Measurements from ENCODE around the gene LGALS16.

DNA sequence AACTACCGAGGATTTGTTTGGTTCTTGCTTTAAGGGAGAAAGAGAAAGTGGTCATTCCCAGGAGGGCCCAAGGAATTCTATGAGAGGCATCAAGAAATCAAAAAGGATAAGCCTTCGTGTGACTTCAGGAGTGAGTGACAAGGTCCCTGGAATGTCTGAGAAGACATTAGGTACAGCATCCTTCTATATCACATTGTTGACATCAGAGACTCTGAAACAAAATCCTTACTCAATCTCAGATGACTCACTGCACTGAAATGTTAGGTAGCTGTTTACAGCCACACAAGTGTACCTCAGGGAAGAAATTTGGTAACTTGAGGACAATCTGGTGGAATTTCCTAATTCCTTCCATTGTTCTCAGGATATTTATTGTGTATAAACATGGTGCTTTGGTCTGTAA lies 40.7 kb downstream of the LGALS16 start:
- TF ChIP-seq, protein P1, sequence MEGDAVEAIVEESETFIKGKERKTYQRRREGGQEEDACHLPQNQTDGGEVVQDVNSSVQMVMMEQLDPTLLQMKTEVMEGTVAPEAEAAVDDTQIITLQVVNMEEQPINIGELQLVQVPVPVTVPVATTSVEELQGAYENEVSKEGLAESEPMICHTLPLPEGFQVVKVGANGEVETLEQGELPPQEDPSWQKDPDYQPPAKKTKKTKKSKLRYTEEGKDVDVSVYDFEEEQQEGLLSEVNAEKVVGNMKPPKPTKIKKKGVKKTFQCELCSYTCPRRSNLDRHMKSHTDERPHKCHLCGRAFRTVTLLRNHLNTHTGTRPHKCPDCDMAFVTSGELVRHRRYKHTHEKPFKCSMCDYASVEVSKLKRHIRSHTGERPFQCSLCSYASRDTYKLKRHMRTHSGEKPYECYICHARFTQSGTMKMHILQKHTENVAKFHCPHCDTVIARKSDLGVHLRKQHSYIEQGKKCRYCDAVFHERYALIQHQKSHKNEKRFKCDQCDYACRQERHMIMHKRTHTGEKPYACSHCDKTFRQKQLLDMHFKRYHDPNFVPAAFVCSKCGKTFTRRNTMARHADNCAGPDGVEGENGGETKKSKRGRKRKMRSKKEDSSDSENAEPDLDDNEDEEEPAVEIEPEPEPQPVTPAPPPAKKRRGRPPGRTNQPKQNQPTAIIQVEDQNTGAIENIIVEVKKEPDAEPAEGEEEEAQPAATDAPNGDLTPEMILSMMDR (IDR thresholded peaks at IDR 0.05; ENCODE audit: poor library complexity, severe bottlenecking), result no peak
- TF ChIP-seq EZH2 (IDR thresholded peaks at IDR 0.05; ENCODE audit: borderline replicate concordance, insufficient read depth, low read length, poor library complexity, severe bottlenecking), result no peak
- no peak for TF ChIP-seq TAF1 (IDR thresholded peaks at IDR 0.05; ENCODE audit: low read depth)
- no peak for TF ChIP-seq POLR2AphosphoS5 (IDR thresholded peaks at IDR 0.05)
- TF ChIP-seq MXI1 (conservative IDR thresholded peaks at IDR 0.05; ENCODE audit: poor library complexity, severe bottlenecking), result no peak
- TF ChIP-seq RAD21 (conservative IDR thresholded peaks at IDR 0.05), result no peak
- TF ChIP-seq, protein P2, sequence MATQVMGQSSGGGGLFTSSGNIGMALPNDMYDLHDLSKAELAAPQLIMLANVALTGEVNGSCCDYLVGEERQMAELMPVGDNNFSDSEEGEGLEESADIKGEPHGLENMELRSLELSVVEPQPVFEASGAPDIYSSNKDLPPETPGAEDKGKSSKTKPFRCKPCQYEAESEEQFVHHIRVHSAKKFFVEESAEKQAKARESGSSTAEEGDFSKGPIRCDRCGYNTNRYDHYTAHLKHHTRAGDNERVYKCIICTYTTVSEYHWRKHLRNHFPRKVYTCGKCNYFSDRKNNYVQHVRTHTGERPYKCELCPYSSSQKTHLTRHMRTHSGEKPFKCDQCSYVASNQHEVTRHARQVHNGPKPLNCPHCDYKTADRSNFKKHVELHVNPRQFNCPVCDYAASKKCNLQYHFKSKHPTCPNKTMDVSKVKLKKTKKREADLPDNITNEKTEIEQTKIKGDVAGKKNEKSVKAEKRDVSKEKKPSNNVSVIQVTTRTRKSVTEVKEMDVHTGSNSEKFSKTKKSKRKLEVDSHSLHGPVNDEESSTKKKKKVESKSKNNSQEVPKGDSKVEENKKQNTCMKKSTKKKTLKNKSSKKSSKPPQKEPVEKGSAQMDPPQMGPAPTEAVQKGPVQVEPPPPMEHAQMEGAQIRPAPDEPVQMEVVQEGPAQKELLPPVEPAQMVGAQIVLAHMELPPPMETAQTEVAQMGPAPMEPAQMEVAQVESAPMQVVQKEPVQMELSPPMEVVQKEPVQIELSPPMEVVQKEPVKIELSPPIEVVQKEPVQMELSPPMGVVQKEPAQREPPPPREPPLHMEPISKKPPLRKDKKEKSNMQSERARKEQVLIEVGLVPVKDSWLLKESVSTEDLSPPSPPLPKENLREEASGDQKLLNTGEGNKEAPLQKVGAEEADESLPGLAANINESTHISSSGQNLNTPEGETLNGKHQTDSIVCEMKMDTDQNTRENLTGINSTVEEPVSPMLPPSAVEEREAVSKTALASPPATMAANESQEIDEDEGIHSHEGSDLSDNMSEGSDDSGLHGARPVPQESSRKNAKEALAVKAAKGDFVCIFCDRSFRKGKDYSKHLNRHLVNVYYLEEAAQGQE (IDR thresholded peaks at IDR 0.05; ENCODE audit: borderline replicate concordance), result no peak

Measured in neural cell (in vitro differentiated cells).